ENCODE measurements around the gene ALG8.
A peak's percentile ranks its signal among the peaks of the same experiment; 100 is the strongest.
"Not testable (repeated sequence)": the region's sequence is repeated elsewhere in the genome, so short reads cannot be mapped to it uniquely, and the experiment has no call there.

The ALG8 gene

GRCh38 chr11:78080084-78080817 is 59.2 kb downstream of the ALG8 start:
- Histone ChIP-seq H3K27me3 (ENCODE audit: control insufficient read depth, insufficient read depth, low read length) (no peaks in the 10 kb centered on the region), H3K9me3 (ENCODE audit: control insufficient read depth, insufficient read depth, low read depth, low read length) (no peaks in the 10 kb centered on the region), H3K27ac (ENCODE audit: low read depth, low read length) (peak overlapping the region; percentile 75; the same call in 1 of the 2 replicates), H3K36me3 (ENCODE audit: control insufficient read depth, insufficient read depth, low read length) (0 out of 2 replicates have a peak, but pooled peaks cover 2% of the 10 kb centered on the region), H3K4me3 (ENCODE audit: low read depth, low read length) (peak overlapping the region; percentile 86), H3K9ac (ENCODE audit: low read length) (peak overlapping the region; percentile 94), H3K4me1 (ENCODE audit: control insufficient read depth, insufficient read depth, low read length) (peaks cover 16% of the 10 kb centered on the region)

- peak within 1 kb of the TSS; percentile 75; the same call in 1 of the 2 replicates for H3K27ac ChIP-seq (ENCODE audit: low read depth, low read length)
- H3K9me3 ChIP-seq (ENCODE audit: control insufficient read depth, insufficient read depth, low read depth, low read length), result no peaks in the 10 kb centered on the region
- no peaks in the 10 kb centered on the region for H3K27me3 ChIP-seq (ENCODE audit: control insufficient read depth, insufficient read depth, low read length)
- peak within 1 kb of the TSS; percentile 94 for H3K9ac ChIP-seq (ENCODE audit: low read length)
- H3K4me3 ChIP-seq (ENCODE audit: low read depth, low read length), result peak within 1 kb of the TSS; percentile 86
- peaks cover 16% of the 10 kb centered on the region for H3K4me1 ChIP-seq (ENCODE audit: control insufficient read depth, insufficient read depth, low read length)
- 0 out of 2 replicates have a peak, but pooled peaks cover 2% of the 10 kb centered on the region for H3K36me3 ChIP-seq (ENCODE audit: control insufficient read depth, insufficient read depth, low read length)
Observed at GRCh38 chr11:78079232-78080083, 60.0 kb downstream of the ALG8 start, which contains the start of gene NDUFC2. TSS of gene NDUFC2 (minus strand) at chr11:78079862. CDS start at chr11:78079744, 118 bp downstream.

- H3K27me3 ChIP-seq (ENCODE audit: control insufficient read depth, insufficient read depth, low read length), result no peaks in the 10 kb centered on the region
- no peaks in the 10 kb centered on the region for H3K9me3 ChIP-seq (ENCODE audit: control insufficient read depth, insufficient read depth, low read depth, low read length)
- H3K36me3 ChIP-seq (ENCODE audit: control insufficient read depth, insufficient read depth, low read length), result 0 out of 2 replicates have a peak, but pooled peaks cover 2% of the 10 kb centered on the region
- peaks cover 16% of the 10 kb centered on the region for H3K4me1 ChIP-seq (ENCODE audit: control insufficient read depth, insufficient read depth, low read length)
- H3K9ac ChIP-seq (ENCODE audit: low read length), result peak overlapping the region; percentile 94
- H3K27ac ChIP-seq (ENCODE audit: low read depth, low read length), result no peak overlapping the region
- peak overlapping the region; percentile 86 for H3K4me3 ChIP-seq (ENCODE audit: low read depth, low read length)
Observed at GRCh38 chr11:78078218-78079167, 60.9 kb downstream of the ALG8 start.

- H3K27ac ChIP-seq (ENCODE audit: low read depth, low read length); H3K9me3 ChIP-seq (ENCODE audit: control insufficient read depth, insufficient read depth, low read depth, low read length); H3K9ac ChIP-seq (ENCODE audit: low read length); H3K27me3 ChIP-seq (ENCODE audit: control insufficient read depth, insufficient read depth, low read length): not testable (repeated sequence)
- Histone ChIP-seq H3K4me1 (ENCODE audit: control insufficient read depth, insufficient read depth, low read length) (peaks cover 16% of the 10 kb centered on the region), H3K36me3 (ENCODE audit: control insufficient read depth, insufficient read depth, low read length) (peaks cover 11% of the 10 kb centered on the region), H3K4me3 (ENCODE audit: low read depth, low read length) (peak overlapping the region; percentile 86; the same call in 1 of the 2 replicates)
Observed at GRCh38 chr11:78077592-78077991, 61.8 kb downstream of the ALG8 start.

GRCh38 chr11:78076733-78077403 is 62.6 kb downstream of the ALG8 start:
- no peak overlapping the region for H3K27ac ChIP-seq (ENCODE audit: low read depth, low read length)
- H3K36me3 ChIP-seq (ENCODE audit: control insufficient read depth, insufficient read depth, low read length), result peaks cover 17% of the 10 kb centered on the region
- no peak overlapping the region for H3K9ac ChIP-seq (ENCODE audit: low read length)
- H3K4me3 ChIP-seq (ENCODE audit: low read depth, low read length), result no peak overlapping the region
- no peaks in the 10 kb centered on the region for H3K9me3 ChIP-seq (ENCODE audit: control insufficient read depth, insufficient read depth, low read depth, low read length)
- H3K27me3 ChIP-seq (ENCODE audit: control insufficient read depth, insufficient read depth, low read length), result no peaks in the 10 kb centered on the region
- peaks cover 16% of the 10 kb centered on the region for H3K4me1 ChIP-seq (ENCODE audit: control insufficient read depth, insufficient read depth, low read length)

- H3K36me3 ChIP-seq (ENCODE audit: control insufficient read depth, insufficient read depth, low read length), result peaks cover 37% of the 10 kb centered on the region
Observed at GRCh38 chr11:78074756-78075155, 64.7 kb downstream of the ALG8 start.

GRCh38 chr11:78072455-78072854 is 67.0 kb downstream of the ALG8 start:
- Histone ChIP-seq H3K27me3 (ENCODE audit: control insufficient read depth, insufficient read depth, low read length) (no peaks in the 10 kb centered on the region), H3K4me3 (ENCODE audit: low read depth, low read length) (no peak overlapping the region), H3K4me1 (ENCODE audit: control insufficient read depth, insufficient read depth, low read length) (no peaks in the 10 kb centered on the region), H3K9ac (ENCODE audit: low read length) (no peak overlapping the region), H3K9me3 (ENCODE audit: control insufficient read depth, insufficient read depth, low read depth, low read length) (no peaks in the 10 kb centered on the region), H3K27ac (ENCODE audit: low read depth, low read length) (no peak overlapping the region), H3K36me3 (ENCODE audit: control insufficient read depth, insufficient read depth, low read length) (peaks cover 53% of the 10 kb centered on the region)

More at GRCh38 chr11:78074756-78075155, 64.7 kb downstream of the ALG8 start:
- Histone ChIP-seq H3K9ac (ENCODE audit: low read length) (no peak overlapping the region), H3K4me3 (ENCODE audit: low read depth, low read length) (no peak overlapping the region), H3K27me3 (ENCODE audit: control insufficient read depth, insufficient read depth, low read length) (no peaks in the 10 kb centered on the region), H3K9me3 (ENCODE audit: control insufficient read depth, insufficient read depth, low read depth, low read length) (no peaks in the 10 kb centered on the region), H3K4me1 (ENCODE audit: control insufficient read depth, insufficient read depth, low read length) (peaks cover 6% of the 10 kb centered on the region; the same call in 1 of the 2 replicates), H3K27ac (ENCODE audit: low read depth, low read length) (no peak overlapping the region)

GRCh38 chr11:78071717-78072116 is 67.7 kb downstream of the ALG8 start:
- H3K27ac ChIP-seq (ENCODE audit: low read depth, low read length), result no peak overlapping the region
- peaks cover 52% of the 10 kb centered on the region for H3K36me3 ChIP-seq (ENCODE audit: control insufficient read depth, insufficient read depth, low read length)

GRCh38 chr11:78070621-78071020 is 68.8 kb downstream of the ALG8 start:
- no peak overlapping the region for H3K9ac ChIP-seq (ENCODE audit: low read length)
- H3K27me3 ChIP-seq (ENCODE audit: control insufficient read depth, insufficient read depth, low read length), result no peaks in the 10 kb centered on the region
- peaks cover 51% of the 10 kb centered on the region for H3K36me3 ChIP-seq (ENCODE audit: control insufficient read depth, insufficient read depth, low read length)
- H3K9me3 ChIP-seq (ENCODE audit: control insufficient read depth, insufficient read depth, low read depth, low read length), result no peaks in the 10 kb centered on the region
- no peak overlapping the region for H3K4me3 ChIP-seq (ENCODE audit: low read depth, low read length)
- H3K27ac ChIP-seq (ENCODE audit: low read depth, low read length), result no peak overlapping the region
- no peaks in the 10 kb centered on the region for H3K4me1 ChIP-seq (ENCODE audit: control insufficient read depth, insufficient read depth, low read length)

More at GRCh38 chr11:78071717-78072116, 67.7 kb downstream of the ALG8 start:
- H3K9ac ChIP-seq (ENCODE audit: low read length), result no peak overlapping the region
- H3K27me3 ChIP-seq (ENCODE audit: control insufficient read depth, insufficient read depth, low read length), result no peaks in the 10 kb centered on the region
- H3K9me3 ChIP-seq (ENCODE audit: control insufficient read depth, insufficient read depth, low read depth, low read length), result no peaks in the 10 kb centered on the region
- H3K4me1 ChIP-seq (ENCODE audit: control insufficient read depth, insufficient read depth, low read length), result no peaks in the 10 kb centered on the region
- no peak overlapping the region for H3K4me3 ChIP-seq (ENCODE audit: low read depth, low read length)

GRCh38 chr11:78069465-78069864 is 70.0 kb downstream of the ALG8 start:
- no peak overlapping the region for H3K27ac ChIP-seq (ENCODE audit: low read depth, low read length)
- H3K4me3 ChIP-seq (ENCODE audit: low read depth, low read length), result no peak overlapping the region
- H3K27me3 ChIP-seq (ENCODE audit: control insufficient read depth, insufficient read depth, low read length), result no peaks in the 10 kb centered on the region
- peaks cover 51% of the 10 kb centered on the region for H3K36me3 ChIP-seq (ENCODE audit: control insufficient read depth, insufficient read depth, low read length)
- H3K9me3 ChIP-seq (ENCODE audit: control insufficient read depth, insufficient read depth, low read depth, low read length), result no peaks in the 10 kb centered on the region
- no peak overlapping the region for H3K9ac ChIP-seq (ENCODE audit: low read length)
- no peaks in the 10 kb centered on the region for H3K4me1 ChIP-seq (ENCODE audit: control insufficient read depth, insufficient read depth, low read length)

Data from HUES6 (cell line).